Type B pancreatic cell (in vitro differentiated cells): Measurements from ENCODE around the gene DHDDS. TPM values are rescaled to one million over a fixed set of nuclear protein-coding genes. Genes with fewer than 3 reads are reported as not detected.
A peak's percentile ranks its signal among the peaks of the same experiment; 100 is the strongest.

ENCODE experiments used
- DNase-seq: peaks from one replicate; pipeline ENCODE4 v3.0.0; 2021; ENCODE audit warnings: mixed read lengths; ENCODE audit not compliant: unreplicated experiment; ENCODE audit errors: extremely low spot score
- H3K27ac Mint-ChIP-seq: 2 replicates; pipeline ENCODE4 v1.8.0; 2021; ENCODE audit warnings: mild to moderate bottlenecking, mixed read lengths
- H3K27me3 Mint-ChIP-seq: 2 replicates; pipeline ENCODE4 v1.8.0; 2021; ENCODE audit warnings: mixed read lengths
- H3K36me3 Mint-ChIP-seq: 2 replicates; pipeline ENCODE4 v1.8.0; 2021; ENCODE audit warnings: mixed read lengths
- H3K4me1 Mint-ChIP-seq: one replicate; pipeline ENCODE4 v1.8.0; 2021; ENCODE audit warnings: mixed read lengths; ENCODE audit not compliant: unreplicated experiment
- H3K4me3 Mint-ChIP-seq: 2 replicates; pipeline ENCODE4 v1.8.0; 2021; ENCODE audit warnings: mild to moderate bottlenecking, mixed read lengths
- H3K9me3 Mint-ChIP-seq: 2 replicates; pipeline ENCODE4 v1.8.0; 2021; ENCODE audit warnings: mixed read lengths
- CTCF ChIP-seq: fragments of 200-600 bp; sonication (generic); conservative IDR thresholded peaks from 2 replicates; pipeline ENCODE4 v1.5.0; 2021; ENCODE audit warnings: antibody characterized with exemption, mild to moderate bottlenecking
- total RNA-seq: library from RNA; stranded (reverse); gene quantifications from 2 replicates; pipeline ENCODE4 v1.2.1, GENCODE V29; 2021; ENCODE audit warnings: low replicate concordance

DHDDS gene
- total RNA-seq, 1 donor from 2014 or later, result 46.5 TPM

GRCh38 chr1:26410706-26411623, 21.2 kb upstream of the DHDDS start, which contains the start of gene LIN28A:
Gene LIN28A (plus strand): TSS chr1:26410817. CDS start chr1:26410892, 75 bp downstream.
- TF ChIP-seq CTCF, result no peak
- no peaks in the 10 kb centered on the region for H3K9me3 Mint-ChIP-seq
- no peaks in the 10 kb centered on the region for H3K36me3 Mint-ChIP-seq
- H3K27me3 Mint-ChIP-seq, result peaks cover 61% of the 10 kb centered on the region
- peaks cover 29% of the 10 kb centered on the region for H3K4me1 Mint-ChIP-seq
- no peak for DNase-seq
- H3K4me3 Mint-ChIP-seq, result peak within 1 kb of the TSS; percentile 83
- H3K27ac Mint-ChIP-seq, result no peak within 1 kb of the TSS

- Mint-ChIP-seq H3K4me1 (peaks cover 29% of the 10 kb centered on the region), H3K9me3 (no peaks in the 10 kb centered on the region), H3K36me3 (no peaks in the 10 kb centered on the region), H3K27ac (no peak overlapping the region), H3K4me3 (peak overlapping the region; percentile 83), H3K27me3 (peaks cover 61% of the 10 kb centered on the region)
- no peak for TF ChIP-seq CTCF
- no peak for DNase-seq
These were observed 20.5 kb upstream of the DHDDS start for GRCh38 chr1:26411624-26412074.

GRCh38 chr1:26412180-26412840, 19.8 kb upstream of the DHDDS start:
- Mint-ChIP-seq H3K27me3 (peaks cover 61% of the 10 kb centered on the region), H3K27ac (no peak overlapping the region), H3K4me3 (peak overlapping the region; percentile 83), H3K36me3 (no peaks in the 10 kb centered on the region), H3K9me3 (no peaks in the 10 kb centered on the region), H3K4me1 (peaks cover 33% of the 10 kb centered on the region)
- DNase-seq, result no peak
- no peak for TF ChIP-seq CTCF

GRCh38 chr1:26413031-26413430, 19.1 kb upstream of the DHDDS start:
- no peaks in the 10 kb centered on the region for H3K36me3 Mint-ChIP-seq
- peaks cover 61% of the 10 kb centered on the region for H3K27me3 Mint-ChIP-seq
- no peak for DNase-seq
- TF ChIP-seq CTCF, result no peak
- H3K9me3 Mint-ChIP-seq, result no peaks in the 10 kb centered on the region
- peaks cover 37% of the 10 kb centered on the region for H3K4me1 Mint-ChIP-seq
- no peak overlapping the region for H3K27ac Mint-ChIP-seq
- H3K4me3 Mint-ChIP-seq, result no peak overlapping the region

- no peaks in the 10 kb centered on the region for H3K36me3 Mint-ChIP-seq
- H3K27me3 Mint-ChIP-seq, result peaks cover 29% of the 10 kb centered on the region
- peak; percentile 97 for TF ChIP-seq CTCF
- H3K4me3 Mint-ChIP-seq, result no peak overlapping the region
- H3K9me3 Mint-ChIP-seq, result no peaks in the 10 kb centered on the region
- H3K27ac Mint-ChIP-seq, result peak overlapping the region; percentile 73
- peaks cover 27% of the 10 kb centered on the region for H3K4me1 Mint-ChIP-seq
- no peak for DNase-seq
These were observed 14.9 kb upstream of the DHDDS start for GRCh38 chr1:26417111-26417759.
